HEK293 (cell line): ENCODE measurements around the gene METTL23.

Experiments used
- BCL6B ChIP-seq: fragments of 450-650 bp; formaldehyde crosslinking; IDR thresholded peaks from 2 replicates; pipeline ENCODE4 v1.5.1; 2017; ENCODE audit warnings: missing biosample characterization, missing genetic modification characterization
- GLI4 ChIP-seq: fragments of 450-650 bp; formaldehyde crosslinking; IDR thresholded peaks from 2 replicates; pipeline ENCODE4 v1.5.1; 2016; ENCODE audit warnings: missing biosample characterization, missing genetic modification characterization
- GLIS1 ChIP-seq: fragments of 450-650 bp; formaldehyde crosslinking; IDR thresholded peaks from 2 replicates; pipeline ENCODE4 v1.5.1; 2016; ENCODE audit warnings: missing biosample characterization, missing genetic modification characterization
- HOXA7 ChIP-seq: sonication (generic); formaldehyde crosslinking; IDR thresholded peaks from 2 replicates; pipeline ENCODE4 v1.8.1; 2022; ENCODE audit warnings: missing genetic modification reagents, borderline replicate concordance
- SALL2 ChIP-seq: fragments of 450-650 bp; formaldehyde crosslinking; IDR thresholded peaks from 2 replicates; pipeline ENCODE4 v1.5.0; 2017; ENCODE audit warnings: missing biosample characterization, mild to moderate bottlenecking, missing genetic modification characterization, borderline replicate concordance
- TRIM28 ChIP-seq: IDR thresholded peaks from 2 replicates; pipeline ENCODE4 v1.6.1; 2011; ENCODE audit warnings: low read length, control low read depth, borderline replicate concordance
- ZBTB10 ChIP-seq: fragments of 450-650 bp; formaldehyde crosslinking; IDR thresholded peaks from 2 replicates; pipeline ENCODE4 v1.5.1; 2016; ENCODE audit warnings: missing biosample characterization, missing genetic modification characterization
- ZBTB8A ChIP-seq: fragments of 450-650 bp; formaldehyde crosslinking; IDR thresholded peaks from 2 replicates; pipeline ENCODE4 v1.5.1; 2016; ENCODE audit warnings: missing biosample characterization, missing genetic modification characterization
- ZEB2 ChIP-seq: fragments of 450-650 bp; formaldehyde crosslinking; IDR thresholded peaks from 2 replicates; pipeline ENCODE4 v1.5.1; 2016; ENCODE audit warnings: missing biosample characterization, missing genetic modification characterization
- ZNF112 ChIP-seq: fragments of 450-650 bp; formaldehyde crosslinking; IDR thresholded peaks from 2 replicates; pipeline ENCODE4 v1.5.0; 2017; ENCODE audit warnings: missing biosample characterization, missing genetic modification characterization
- ZNF121 ChIP-seq: fragments of 450-650 bp; formaldehyde crosslinking; IDR thresholded peaks from 2 replicates; pipeline ENCODE4 v1.5.1; 2016; ENCODE audit warnings: missing biosample characterization, missing genetic modification characterization
- ZNF146 ChIP-seq: fragments of 450-650 bp; formaldehyde crosslinking; IDR thresholded peaks from 2 replicates; pipeline ENCODE4 v1.5.1; 2016; ENCODE audit warnings: missing biosample characterization, missing genetic modification characterization
- ZNF157 ChIP-seq: fragments of 450-650 bp; formaldehyde crosslinking; IDR thresholded peaks from 2 replicates; pipeline ENCODE4 v1.5.1; 2016; ENCODE audit warnings: missing biosample characterization, missing genetic modification characterization
- ZNF202 ChIP-seq: fragments of 450-650 bp; formaldehyde crosslinking; IDR thresholded peaks from 2 replicates; pipeline ENCODE4 v1.5.1; 2016; ENCODE audit warnings: missing biosample characterization, missing genetic modification characterization, borderline replicate concordance
- ZNF23 ChIP-seq: fragments of 450-650 bp; formaldehyde crosslinking; IDR thresholded peaks from 2 replicates; pipeline ENCODE4 v1.5.1; 2016; ENCODE audit warnings: missing biosample characterization, missing genetic modification characterization, borderline replicate concordance
- ZNF24 ChIP-seq: fragments of 450-650 bp; formaldehyde crosslinking; IDR thresholded peaks from 2 replicates; pipeline ENCODE4 v1.5.1; 2016; ENCODE audit warnings: missing biosample characterization, missing genetic modification characterization
- ZNF311 ChIP-seq: fragments of 450-650 bp; formaldehyde crosslinking; IDR thresholded peaks from 2 replicates; pipeline ENCODE4 v1.5.1; 2017; ENCODE audit warnings: missing biosample characterization, missing genetic modification characterization, borderline replicate concordance
- ZNF362 ChIP-seq: fragments of 450-650 bp; formaldehyde crosslinking; IDR thresholded peaks from 2 replicates; pipeline ENCODE4 v1.5.1; 2016; ENCODE audit warnings: missing biosample characterization, missing genetic modification characterization
- ZNF521 ChIP-seq: fragments of 450-650 bp; formaldehyde crosslinking; IDR thresholded peaks from 2 replicates; pipeline ENCODE4 v1.5.1; 2017; ENCODE audit warnings: missing biosample characterization, mild to moderate bottlenecking, missing genetic modification characterization
- ZNF558 ChIP-seq: fragments of 450-650 bp; formaldehyde crosslinking; IDR thresholded peaks from 2 replicates; pipeline ENCODE4 v1.5.1; 2016; ENCODE audit warnings: missing biosample characterization, missing genetic modification characterization
- ZNF561 ChIP-seq: fragments of 450-650 bp; IDR thresholded peaks from 2 replicates; pipeline ENCODE4 v1.5.1; 2018; ENCODE audit warnings: missing biosample characterization, missing genetic modification characterization, borderline replicate concordance
- ZNF610 ChIP-seq: fragments of 450-650 bp; formaldehyde crosslinking; IDR thresholded peaks from 2 replicates; pipeline ENCODE4 v1.5.1; 2016; ENCODE audit warnings: missing biosample characterization, missing genetic modification characterization, borderline replicate concordance
- ZNF621 ChIP-seq: fragments of 450-650 bp; formaldehyde crosslinking; IDR thresholded peaks from 2 replicates; pipeline ENCODE4 v1.5.1; 2017; ENCODE audit warnings: missing biosample characterization, missing genetic modification characterization
- ZNF654 ChIP-seq: fragments of 450-650 bp; formaldehyde crosslinking; IDR thresholded peaks from 2 replicates; pipeline ENCODE4 v1.5.1; 2016; ENCODE audit warnings: low read depth, missing biosample characterization, missing genetic modification characterization
- ZNF660 ChIP-seq: fragments of 450-650 bp; IDR thresholded peaks from 2 replicates; pipeline ENCODE4 v1.5.1; 2018; ENCODE audit warnings: missing biosample characterization, mild to moderate bottlenecking, missing genetic modification characterization
- ZNF791 ChIP-seq: fragments of 450-650 bp; formaldehyde crosslinking; IDR thresholded peaks from 2 replicates; pipeline ENCODE4 v1.5.1; 2016; ENCODE audit warnings: missing biosample characterization, missing genetic modification characterization
- ZSCAN16 ChIP-seq: fragments of 450-650 bp; formaldehyde crosslinking; IDR thresholded peaks from 2 replicates; pipeline ENCODE4 v1.5.1; 2016; ENCODE audit warnings: missing biosample characterization, missing genetic modification characterization
- ZXDB ChIP-seq: fragments of 450-650 bp; formaldehyde crosslinking; IDR thresholded peaks from 2 replicates; pipeline ENCODE4 v1.5.1; 2016; ENCODE audit warnings: missing biosample characterization, missing genetic modification characterization
- TF ChIP-seq, protein P1 (sequence below): fragments of 450-650 bp; formaldehyde crosslinking; IDR thresholded peaks from 2 replicates; pipeline ENCODE4 v1.5.1; 2016; ENCODE audit warnings: missing biosample characterization, missing genetic modification characterization, borderline replicate concordance

METTL23 gene

GRCh38 chr17:76726776-76727718, at the start of gene METTL23 (continued):
- TF ChIP-seq, protein P1, sequence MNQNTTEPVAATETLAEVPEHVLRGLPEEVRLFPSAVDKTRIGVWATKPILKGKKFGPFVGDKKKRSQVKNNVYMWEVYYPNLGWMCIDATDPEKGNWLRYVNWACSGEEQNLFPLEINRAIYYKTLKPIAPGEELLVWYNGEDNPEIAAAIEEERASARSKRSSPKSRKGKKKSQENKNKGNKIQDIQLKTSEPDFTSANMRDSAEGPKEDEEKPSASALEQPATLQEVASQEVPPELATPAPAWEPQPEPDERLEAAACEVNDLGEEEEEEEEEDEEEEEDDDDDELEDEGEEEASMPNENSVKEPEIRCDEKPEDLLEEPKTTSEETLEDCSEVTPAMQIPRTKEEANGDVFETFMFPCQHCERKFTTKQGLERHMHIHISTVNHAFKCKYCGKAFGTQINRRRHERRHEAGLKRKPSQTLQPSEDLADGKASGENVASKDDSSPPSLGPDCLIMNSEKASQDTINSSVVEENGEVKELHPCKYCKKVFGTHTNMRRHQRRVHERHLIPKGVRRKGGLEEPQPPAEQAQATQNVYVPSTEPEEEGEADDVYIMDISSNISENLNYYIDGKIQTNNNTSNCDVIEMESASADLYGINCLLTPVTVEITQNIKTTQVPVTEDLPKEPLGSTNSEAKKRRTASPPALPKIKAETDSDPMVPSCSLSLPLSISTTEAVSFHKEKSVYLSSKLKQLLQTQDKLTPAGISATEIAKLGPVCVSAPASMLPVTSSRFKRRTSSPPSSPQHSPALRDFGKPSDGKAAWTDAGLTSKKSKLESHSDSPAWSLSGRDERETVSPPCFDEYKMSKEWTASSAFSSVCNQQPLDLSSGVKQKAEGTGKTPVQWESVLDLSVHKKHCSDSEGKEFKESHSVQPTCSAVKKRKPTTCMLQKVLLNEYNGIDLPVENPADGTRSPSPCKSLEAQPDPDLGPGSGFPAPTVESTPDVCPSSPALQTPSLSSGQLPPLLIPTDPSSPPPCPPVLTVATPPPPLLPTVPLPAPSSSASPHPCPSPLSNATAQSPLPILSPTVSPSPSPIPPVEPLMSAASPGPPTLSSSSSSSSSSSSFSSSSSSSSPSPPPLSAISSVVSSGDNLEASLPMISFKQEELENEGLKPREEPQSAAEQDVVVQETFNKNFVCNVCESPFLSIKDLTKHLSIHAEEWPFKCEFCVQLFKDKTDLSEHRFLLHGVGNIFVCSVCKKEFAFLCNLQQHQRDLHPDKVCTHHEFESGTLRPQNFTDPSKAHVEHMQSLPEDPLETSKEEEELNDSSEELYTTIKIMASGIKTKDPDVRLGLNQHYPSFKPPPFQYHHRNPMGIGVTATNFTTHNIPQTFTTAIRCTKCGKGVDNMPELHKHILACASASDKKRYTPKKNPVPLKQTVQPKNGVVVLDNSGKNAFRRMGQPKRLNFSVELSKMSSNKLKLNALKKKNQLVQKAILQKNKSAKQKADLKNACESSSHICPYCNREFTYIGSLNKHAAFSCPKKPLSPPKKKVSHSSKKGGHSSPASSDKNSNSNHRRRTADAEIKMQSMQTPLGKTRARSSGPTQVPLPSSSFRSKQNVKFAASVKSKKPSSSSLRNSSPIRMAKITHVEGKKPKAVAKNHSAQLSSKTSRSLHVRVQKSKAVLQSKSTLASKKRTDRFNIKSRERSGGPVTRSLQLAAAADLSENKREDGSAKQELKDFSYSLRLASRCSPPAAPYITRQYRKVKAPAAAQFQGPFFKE = no peak
- TF ChIP-seq ZNF561 (tag by site-specific recombination) (0 out of 2 replicates have a peak, but pooled peaks have one; percentile 23), ZNF24 (tag by site-specific recombination) (no peak), ZNF157 (tag by site-specific recombination) (no peak), ZNF362 (tag by site-specific recombination) (no peak), BCL6B (tag by site-specific recombination) (no peak), ZEB2 (tag by site-specific recombination) (peak; percentile 70; the same call in 1 of the 2 replicates), ZNF521 (tag by site-specific recombination) (no peak), ZNF610 (tag by site-specific recombination) (no peak), ZNF121 (0 out of 2 replicates have a peak, but pooled peaks have one; percentile 31), ZNF621 (tag by site-specific recombination) (no peak), ZNF660 (tag by site-specific recombination) (peak; percentile 78; the same call in 1 of the 2 replicates), ZNF146 (tag by site-specific recombination) (no peak), ZBTB8A (tag by site-specific recombination) (peak; percentile 97), ZSCAN16 (tag by site-specific recombination) (no peak), SALL2 (tag by site-specific recombination) (no peak), GLI4 (peak; percentile 39; the same call in 1 of the 2 replicates), ZXDB (tag by site-specific recombination) (peak; percentile 42), ZNF202 (tag by site-specific recombination) (no peak), HOXA7 (CRISPR knock-in tag) (no peak), ZNF558 (no peak), ZNF112 (tag by site-specific recombination) (no peak), TRIM28 (no peak), ZNF654 (tag by site-specific recombination) (no peak), ZBTB10 (tag by site-specific recombination) (no peak; the same call in 1 of the 2 replicates), ZNF791 (tag by site-specific recombination) (no peak), GLIS1 (tag by site-specific recombination) (peak; percentile 94; the same call in 1 of the 2 replicates), ZNF23 (no peak), ZNF311 (tag by site-specific recombination) (no peak)
